GM18499 (cell line): ENCODE data around the gene CDH7.

Experiments
- ATAC-seq: cut with Tn5 transposase; IDR thresholded peaks from one replicate; pipeline ENCODE4 v1.9.1; 2021; ENCODE audit warnings: moderate number of reproducible peaks; ENCODE audit not compliant: insufficient read depth, unreplicated experiment

The CDH7 gene

DNA sequence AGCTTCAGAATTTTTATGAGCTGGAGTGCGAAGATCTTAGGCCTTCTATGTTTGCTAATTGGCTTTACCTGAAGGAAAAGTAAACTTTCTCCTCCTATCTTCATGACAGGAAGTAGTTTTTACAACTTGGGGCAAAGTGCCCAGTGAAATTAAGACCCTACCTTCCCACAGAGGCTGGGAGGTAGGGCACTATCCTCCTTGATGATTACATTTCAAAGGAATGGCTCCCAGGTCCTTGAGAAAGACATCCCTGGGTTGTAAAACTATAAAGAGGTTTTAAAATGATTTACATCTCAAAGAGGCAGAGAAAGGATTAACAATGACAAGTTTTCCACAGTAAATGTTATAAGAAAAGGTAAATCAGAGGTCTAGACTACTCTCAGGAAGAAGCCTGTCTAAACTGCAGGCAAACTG, 155.8 kb downstream of the CDH7 start:
- no peak for ATAC-seq

GRCh38 chr18:65907281-65907680, 156.5 kb downstream of the CDH7 start:
- ATAC-seq: no peak

GRCh38 chr18:65919018-65919417, 168.2 kb downstream of the CDH7 start:
- no peak for ATAC-seq

DNA sequence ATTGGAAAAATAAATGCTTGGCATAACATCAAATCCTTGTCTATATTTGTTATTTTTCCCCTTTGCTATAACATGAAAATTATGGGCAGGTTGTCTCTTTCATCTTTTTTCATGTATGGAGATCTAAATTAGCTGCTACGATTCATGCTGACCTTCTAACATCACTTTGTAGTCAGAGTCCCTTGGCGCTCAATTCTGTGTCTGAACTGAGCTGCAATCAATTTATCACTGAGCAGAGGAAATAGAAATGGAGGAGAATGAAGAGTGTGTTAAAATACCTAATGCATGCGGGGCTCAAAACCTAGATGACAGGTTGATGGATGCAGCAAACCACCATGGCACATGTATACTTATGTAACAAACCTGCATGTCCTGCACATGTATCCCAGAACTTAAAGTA, 168.9 kb downstream of the CDH7 start:
- ATAC-seq: no peak

- no peak for ATAC-seq
These were observed 171.3 kb downstream of the CDH7 start for GRCh38 chr18:65922103-65922502.

GRCh38 chr18:65924904-65925303, 174.1 kb downstream of the CDH7 start:
- ATAC-seq: no peak

- ATAC-seq: no peak
These were observed 184.1 kb downstream of the CDH7 start for GRCh38 chr18:65934874-65935273.

DNA sequence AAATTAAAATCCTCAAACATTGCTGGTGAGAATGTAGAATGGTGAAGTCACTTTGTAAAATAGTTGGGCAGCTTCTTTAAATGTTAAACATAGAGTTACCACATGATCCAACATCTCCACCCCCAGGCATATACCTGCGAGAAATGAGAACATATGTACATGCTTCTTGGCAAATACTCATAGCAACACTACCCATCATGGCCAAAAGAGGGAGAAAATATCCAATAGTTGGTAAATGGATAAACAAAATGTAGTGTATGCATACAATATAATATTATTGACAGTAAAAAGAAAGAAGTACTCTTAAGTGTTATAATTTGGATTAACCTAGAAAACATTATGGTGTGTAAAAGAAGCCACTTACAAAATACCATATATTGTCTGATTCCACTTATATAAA, 185.9 kb downstream of the CDH7 start:
- ATAC-seq: no peak

GRCh38 chr18:65937180-65937579, 186.4 kb downstream of the CDH7 start:
- ATAC-seq: no peak

GRCh38 chr18:65938592-65939372, 188.0 kb downstream of the CDH7 start:
- no peak for ATAC-seq
